ENCODE measurements around the gene SLC17A8.

- TF ChIP-seq CTCF (conservative IDR thresholded peaks at IDR 0.05 in 1 of 2, IDR thresholded peaks at IDR 0.05 in 1 of 2; ENCODE audit: low read depth in 1 of 2, low read length in 2 of 2) = no peak
- no peak for TF ChIP-seq EZH2 (IDR thresholded peaks at IDR 0.05; ENCODE audit: low read length, missing control alignments)
Observed at GRCh38 chr12:100426145-100426544, 69.3 kb downstream of the SLC17A8 start.
